WTC11 (cell line): ENCODE results near the gene RMI2. TPM values are rescaled to one million over a fixed set of nuclear protein-coding genes. Genes with fewer than 3 reads are reported as not detected.

Experiments
- ATAC-seq: fragments of 200-7000 bp; cut with Tn5 transposase; 2 replicates; pipeline ENCODE4 v1.10.0; 2021; ENCODE audit warnings: mild to moderate bottlenecking, moderate library complexity
- CTCF ChIA-PET: fragments of 300-600 bp; sonication (Branson Sonifier 250); formaldehyde crosslinking; loops from one replicate; lab custom pipeline; 2021; ENCODE audit warnings: antibody characterized with exemption; lab: Charles Lee
- POLR2A ChIA-PET: fragments of 350-600 bp; sonication (Branson Sonifier 250); formaldehyde crosslinking; loops from one replicate; lab custom pipeline; 2021; ENCODE audit warnings: antibody characterized with exemption; lab: Charles Lee
- DNase-seq: peaks from one replicate; pipeline ENCODE4 v3.0.0; 2021; ENCODE audit warnings: low spot score
- H3K27ac Mint-ChIP-seq: 2 replicates; pipeline ENCODE4 v1.8.0; 2021; ENCODE audit warnings: mixed read lengths
- H3K27me3 Mint-ChIP-seq: 2 replicates; pipeline ENCODE4 v1.8.0; 2021; ENCODE audit warnings: low read depth, mild to moderate bottlenecking, moderate library complexity, mixed read lengths
- H3K36me3 Mint-ChIP-seq: 2 replicates; pipeline ENCODE4 v1.8.0; 2021; ENCODE audit warnings: mixed read lengths
- H3K4me1 Mint-ChIP-seq: 2 replicates; pipeline ENCODE4 v1.8.0; 2022; ENCODE audit warnings: mixed read lengths
- H3K4me3 Mint-ChIP-seq: 2 replicates; pipeline ENCODE4 v1.8.0; 2021; ENCODE audit warnings: mild to moderate bottlenecking, moderate library complexity, mixed read lengths
- H3K9me3 Mint-ChIP-seq: 2 replicates; pipeline ENCODE4 v1.8.0; 2021; ENCODE audit warnings: mixed read lengths
- AFF4 ChIP-seq: sonication (generic); formaldehyde crosslinking; IDR thresholded peaks from 2 replicates; pipeline ENCODE4 v1.8.1; 2023; ENCODE audit warnings: mild to moderate bottlenecking, missing genetic modification reagents, borderline replicate concordance
- ATF2 ChIP-seq: sonication (generic); formaldehyde crosslinking; IDR thresholded peaks from 2 replicates; pipeline ENCODE4 v1.8.1; 2022; ENCODE audit warnings: low read depth, missing genetic modification reagents, borderline replicate concordance
- CREM ChIP-seq: sonication (generic); formaldehyde crosslinking; IDR thresholded peaks from 2 replicates; pipeline ENCODE4 v1.8.1; 2022; ENCODE audit warnings: mild to moderate bottlenecking, missing genetic modification reagents, moderate library complexity
- ESRRA ChIP-seq: sonication (generic); formaldehyde crosslinking; IDR thresholded peaks from 2 replicates; pipeline ENCODE4 v1.8.1; 2022; ENCODE audit warnings: mild to moderate bottlenecking, missing genetic modification reagents, borderline replicate concordance
- ETV6 ChIP-seq: sonication (generic); formaldehyde crosslinking; IDR thresholded peaks from 2 replicates; pipeline ENCODE4 v1.8.1; 2022; ENCODE audit warnings: mild to moderate bottlenecking, missing genetic modification reagents
- FOXP1 ChIP-seq: sonication (generic); formaldehyde crosslinking; IDR thresholded peaks from 2 replicates; pipeline ENCODE4 v1.8.0; 2022; ENCODE audit warnings: missing genetic modification reagents, mild to moderate bottlenecking, moderate library complexity, borderline replicate concordance
- FOXP4 ChIP-seq: sonication (generic); formaldehyde crosslinking; IDR thresholded peaks from 2 replicates; pipeline ENCODE4 v1.8.0; 2022; ENCODE audit warnings: mild to moderate bottlenecking, missing genetic modification reagents
- GABPB1 ChIP-seq: sonication (generic); formaldehyde crosslinking; IDR thresholded peaks from 2 replicates; pipeline ENCODE4 v1.8.1; 2023; ENCODE audit warnings: mild to moderate bottlenecking, missing genetic modification reagents
- IRF1 ChIP-seq: sonication (generic); formaldehyde crosslinking; IDR thresholded peaks from 2 replicates; pipeline ENCODE4 v1.8.0; 2023; ENCODE audit warnings: missing genetic modification reagents
- RELA ChIP-seq: sonication (generic); formaldehyde crosslinking; IDR thresholded peaks from 2 replicates; pipeline ENCODE4 v1.8.1; 2022; ENCODE audit warnings: missing genetic modification reagents, mild to moderate bottlenecking, borderline replicate concordance
- TCF7 ChIP-seq: sonication (generic); formaldehyde crosslinking; IDR thresholded peaks from 2 replicates; pipeline ENCODE4 v1.8.0; 2022; ENCODE audit warnings: mild to moderate bottlenecking, low read depth, missing genetic modification reagents, moderate library complexity
- ZNF671 ChIP-seq: fragments of 250-450 bp; sonication (Bioruptor Pico); IDR thresholded peaks from 2 replicates; pipeline ENCODE4 v1.8.0; 2021; ENCODE audit warnings: mild to moderate bottlenecking
- total RNA-seq: library from RNA; stranded (reverse); gene quantifications from 3 replicates; pipeline ENCODE4 v1.2.3, GENCODE V29; 2021
- TF ChIP-seq, protein P1 (sequence below): fragments of 250-450 bp; sonication (Bioruptor Pico); IDR thresholded peaks from 2 replicates; pipeline ENCODE4 v1.9.0; 2021; ENCODE audit warnings: mild to moderate bottlenecking
- TF ChIP-seq, protein P2 (sequence below): sonication (generic); formaldehyde crosslinking; IDR thresholded peaks from 2 replicates; pipeline ENCODE4 v1.8.0; 2022; ENCODE audit warnings: mild to moderate bottlenecking, missing genetic modification reagents

RMI2 gene
- total RNA-seq, 1 experiment from 2014 or later: 79.0 TPM

DNA sequence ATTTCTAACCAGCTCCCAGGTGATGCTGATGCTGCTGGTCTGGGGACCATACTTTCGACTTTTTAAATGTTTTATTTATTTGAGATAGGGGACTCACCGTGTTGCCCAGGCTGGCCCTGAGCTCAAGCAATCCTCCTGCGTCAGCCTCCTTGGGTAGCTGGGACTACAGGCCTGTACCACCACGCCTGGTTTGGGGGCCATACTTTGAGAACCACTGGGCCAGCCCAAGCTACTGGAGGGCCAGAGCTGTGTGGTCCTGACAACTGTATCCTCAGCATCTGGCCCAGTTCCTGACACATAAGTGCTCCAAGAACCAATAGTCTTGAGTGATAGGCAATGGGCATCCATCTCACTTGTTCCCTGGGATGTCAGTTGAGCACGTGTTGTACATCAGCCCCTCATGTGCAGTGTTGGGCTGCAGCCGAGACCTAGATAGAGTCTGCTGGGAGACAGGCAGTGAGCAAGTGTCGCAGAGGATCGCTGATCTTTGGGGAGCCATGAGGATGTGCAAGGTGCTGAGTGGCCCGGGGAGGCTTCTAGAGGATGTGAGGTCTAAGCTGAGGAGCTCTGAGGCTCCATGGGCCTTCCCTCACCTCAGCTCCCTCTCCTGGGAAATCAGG is 1.6 kb downstream of the RMI2 start (continued):
- TF ChIP-seq, protein P1, sequence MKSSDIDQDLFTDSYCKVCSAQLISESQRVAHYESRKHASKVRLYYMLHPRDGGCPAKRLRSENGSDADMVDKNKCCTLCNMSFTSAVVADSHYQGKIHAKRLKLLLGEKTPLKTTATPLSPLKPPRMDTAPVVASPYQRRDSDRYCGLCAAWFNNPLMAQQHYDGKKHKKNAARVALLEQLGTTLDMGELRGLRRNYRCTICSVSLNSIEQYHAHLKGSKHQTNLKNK (CRISPR knock-in tag): no peak
- no peak for TF ChIP-seq ZNF671 (CRISPR knock-in tag)

- Mint-ChIP-seq H3K4me1 (peaks cover 56% of the 10 kb centered on the region), H3K4me3 (no peak overlapping the region), H3K27ac (no peak overlapping the region), H3K9me3 (peaks cover under 1% of the 10 kb centered on the region), H3K36me3 (peaks cover 31% of the 10 kb centered on the region), H3K27me3 (no peaks in the 10 kb centered on the region)
- DNase-seq: no peak
- ChIA-PET POLR2A (no interaction called here), CTCF (interaction anchor here (1.5 to 2.6 kb wide), 5 partner anchors 9 to 92 kb away, joined by 3 to 14 read pairs (median 10); partner anchors contain the start of gene SOCS1)
- TF ChIP-seq CREM (CRISPR knock-in tag): no peak
- TF ChIP-seq, protein P1 (CRISPR knock-in tag): no peak
- TF ChIP-seq FOXP1 (CRISPR knock-in tag): no peak
- no peak for TF ChIP-seq IRF1 (CRISPR knock-in tag)
- TF ChIP-seq FOXP4 (CRISPR knock-in tag): no peak
- no peak for TF ChIP-seq TCF7
- no peak for TF ChIP-seq RELA (CRISPR knock-in tag)
- no peak for ATAC-seq
Measured at GRCh38 chr16:11347831-11348230, 2.6 kb downstream of the RMI2 start.

GRCh38 chr16:11348737-11349598 is 3.7 kb downstream of the RMI2 start:
- Mint-ChIP-seq H3K27me3 (no peaks in the 10 kb centered on the region), H3K9me3 (peaks cover 7% of the 10 kb centered on the region), H3K36me3 (peaks cover 42% of the 10 kb centered on the region), H3K27ac (peak overlapping the region; percentile 52), H3K4me3 (no peak overlapping the region), H3K4me1 (peaks cover 64% of the 10 kb centered on the region)
- DNase-seq (no peak), ATAC-seq (no peak)
- POLR2A ChIA-PET: interaction anchor here (0.6 to 3.5 kb wide), 2 partner anchors 26 to 93 kb away, joined by 3 to 10 read pairs; partner anchors contain the start of gene SOCS1
- CTCF ChIA-PET: interaction anchor here (0.7 to 1.5 kb wide), 5 partner anchors 10 to 93 kb away, joined by 3 to 5 read pairs (median 3); partner anchors contain the start of gene SOCS1
- TF ChIP-seq GABPB1 (CRISPR knock-in tag) (0 out of 2 replicates have a peak, but pooled peaks have one; percentile 4), ESRRA (CRISPR knock-in tag) (no peak)

- Mint-ChIP-seq H3K27ac (peak overlapping the region; percentile 52), H3K4me3 (no peak overlapping the region), H3K27me3 (no peaks in the 10 kb centered on the region), H3K4me1 (peaks cover 69% of the 10 kb centered on the region), H3K9me3 (peaks cover 7% of the 10 kb centered on the region), H3K36me3 (peaks cover 43% of the 10 kb centered on the region)
- CTCF ChIA-PET: interaction anchor here (0.7 to 1.5 kb wide), 4 partner anchors 9 to 94 kb away, joined by 3 to 5 read pairs (median 3); partner anchors contain the start of gene SOCS1
- ATAC-seq: no peak
- POLR2A ChIA-PET: interaction anchor here (0.6 to 3.5 kb wide), 2 partner anchors 27 to 94 kb away, joined by 3 to 10 read pairs; partner anchors contain the start of gene SOCS1
- DNase-seq: no peak
- TF ChIP-seq, protein P2, sequence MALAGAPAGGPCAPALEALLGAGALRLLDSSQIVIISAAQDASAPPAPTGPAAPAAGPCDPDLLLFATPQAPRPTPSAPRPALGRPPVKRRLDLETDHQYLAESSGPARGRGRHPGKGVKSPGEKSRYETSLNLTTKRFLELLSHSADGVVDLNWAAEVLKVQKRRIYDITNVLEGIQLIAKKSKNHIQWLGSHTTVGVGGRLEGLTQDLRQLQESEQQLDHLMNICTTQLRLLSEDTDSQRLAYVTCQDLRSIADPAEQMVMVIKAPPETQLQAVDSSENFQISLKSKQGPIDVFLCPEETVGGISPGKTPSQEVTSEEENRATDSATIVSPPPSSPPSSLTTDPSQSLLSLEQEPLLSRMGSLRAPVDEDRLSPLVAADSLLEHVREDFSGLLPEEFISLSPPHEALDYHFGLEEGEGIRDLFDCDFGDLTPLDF (CRISPR knock-in tag): no peak
- TF ChIP-seq AFF4 (no peak), ATF2 (no peak), ETV6 (no peak)
Measured at GRCh38 chr16:11349599-11350276, 4.5 kb downstream of the RMI2 start.
